ENCODE data around the gene PCNP.

DNA sequence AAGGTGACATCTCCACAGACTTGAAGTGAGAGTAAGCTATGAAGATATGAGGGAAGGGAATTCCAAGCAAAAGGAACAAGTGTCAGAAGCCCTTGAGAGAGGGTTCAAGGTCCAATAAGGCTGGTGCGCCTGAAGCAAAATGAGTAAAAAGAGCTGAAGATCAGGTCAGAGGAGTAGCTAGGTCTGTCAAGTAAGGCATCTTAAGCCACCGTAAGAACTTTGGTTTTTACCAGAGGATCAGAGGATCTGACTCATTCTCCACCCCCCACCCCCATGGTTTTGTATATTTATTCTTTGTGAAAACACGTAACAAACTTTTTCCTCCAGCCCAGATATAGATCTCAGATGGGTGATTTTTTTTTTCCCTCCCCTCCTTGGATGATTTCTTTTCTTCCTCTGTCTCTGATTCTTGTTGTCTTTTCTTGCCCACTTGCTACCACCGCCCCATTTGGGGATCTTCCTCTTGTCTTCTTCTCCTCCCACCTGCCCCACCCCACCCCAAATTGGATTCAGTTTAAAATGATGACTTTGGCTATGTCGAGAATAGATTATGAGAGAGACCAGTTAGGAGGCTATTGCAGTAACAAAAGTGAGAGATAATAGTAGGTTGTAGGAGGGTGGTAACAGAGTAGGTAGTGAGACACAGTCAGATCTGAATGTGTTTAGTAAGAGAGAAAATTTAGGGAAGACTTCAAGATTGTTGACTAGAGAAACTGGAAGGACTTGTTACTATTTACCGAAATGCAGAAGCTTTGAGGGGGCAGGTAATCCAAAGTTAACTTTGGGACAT, 6.3 kb upstream of the PCNP start:
- TF ChIP-seq, protein P1, sequence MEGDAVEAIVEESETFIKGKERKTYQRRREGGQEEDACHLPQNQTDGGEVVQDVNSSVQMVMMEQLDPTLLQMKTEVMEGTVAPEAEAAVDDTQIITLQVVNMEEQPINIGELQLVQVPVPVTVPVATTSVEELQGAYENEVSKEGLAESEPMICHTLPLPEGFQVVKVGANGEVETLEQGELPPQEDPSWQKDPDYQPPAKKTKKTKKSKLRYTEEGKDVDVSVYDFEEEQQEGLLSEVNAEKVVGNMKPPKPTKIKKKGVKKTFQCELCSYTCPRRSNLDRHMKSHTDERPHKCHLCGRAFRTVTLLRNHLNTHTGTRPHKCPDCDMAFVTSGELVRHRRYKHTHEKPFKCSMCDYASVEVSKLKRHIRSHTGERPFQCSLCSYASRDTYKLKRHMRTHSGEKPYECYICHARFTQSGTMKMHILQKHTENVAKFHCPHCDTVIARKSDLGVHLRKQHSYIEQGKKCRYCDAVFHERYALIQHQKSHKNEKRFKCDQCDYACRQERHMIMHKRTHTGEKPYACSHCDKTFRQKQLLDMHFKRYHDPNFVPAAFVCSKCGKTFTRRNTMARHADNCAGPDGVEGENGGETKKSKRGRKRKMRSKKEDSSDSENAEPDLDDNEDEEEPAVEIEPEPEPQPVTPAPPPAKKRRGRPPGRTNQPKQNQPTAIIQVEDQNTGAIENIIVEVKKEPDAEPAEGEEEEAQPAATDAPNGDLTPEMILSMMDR (IDR thresholded peaks at IDR 0.05) = no peak
- no peak for TF ChIP-seq POLR2A (IDR thresholded peaks at IDR 0.05; ENCODE audit: low read depth)

Data from esophagus muscularis mucosa (tissue), 3 donors.